PFSK-1 (cell line): Measurements from ENCODE around the gene AHCYL1.

ENCODE experiments used
- FOXP2 ChIP-seq: optimal IDR thresholded peaks from 2 replicates; pipeline ENCODE3; 2011; ENCODE audit warnings: borderline replicate concordance, control low read depth, inconsistent platforms; ENCODE audit not compliant: insufficient read depth; ENCODE audit errors: extremely low read length, extremely low read depth
- POLR2AphosphoS5 ChIP-seq: IDR thresholded peaks from 2 replicates; pipeline ENCODE4 v1.6.1; 2012; ENCODE audit warnings: low read depth, mild to moderate bottlenecking, control low read depth, low read length, moderate library complexity
- REST ChIP-seq, 2 experiments: IDR thresholded peaks; 2 replicates each; pipeline versions ENCODE4 v1.6.1 to v1.8.0; 2011 to 2012; ENCODE audit warnings: low read depth in 2 of 2, low read length in 2 of 2, control low read depth in 1 of 2, inconsistent platforms in 1 of 2, mild to moderate bottlenecking in 1 of 2, moderate library complexity in 1 of 2; ENCODE audit not compliant: insufficient read depth in 1 of 2
- SIN3A ChIP-seq: IDR thresholded peaks from 2 replicates; pipeline ENCODE4 v1.6.1; 2012; ENCODE audit warnings: mild to moderate bottlenecking, low read length, moderate library complexity, borderline replicate concordance; ENCODE audit not compliant: insufficient read depth
- TAF1 ChIP-seq: IDR thresholded peaks from 2 replicates; pipeline ENCODE4 v1.6.1; 2012; ENCODE audit warnings: low read length, control low read depth, borderline replicate concordance; ENCODE audit not compliant: insufficient read depth

AHCYL1 gene

GRCh38 chr1:110056285-110056683 is 71.7 kb downstream of the AHCYL1 start:
- TF ChIP-seq TAF1 (no peak), POLR2AphosphoS5 (no peak), FOXP2 (no peak), SIN3A (no peak), REST (IDR thresholded peaks at IDR 0.05; ENCODE audit: insufficient read depth in 1 of 2, low read depth in 2 of 2, low read length in 2 of 2) (no peak)

- TF ChIP-seq TAF1 (no peak), POLR2AphosphoS5 (no peak), SIN3A (no peak), FOXP2 (no peak), REST (IDR thresholded peaks at IDR 0.05; ENCODE audit: insufficient read depth in 1 of 2, low read depth in 2 of 2, low read length in 2 of 2) (no peak)
Observed at GRCh38 chr1:110056776-110057175, 72.2 kb downstream of the AHCYL1 start.

GRCh38 chr1:110057963-110058518 is 73.5 kb downstream of the AHCYL1 start:
- no peak for TF ChIP-seq REST (IDR thresholded peaks at IDR 0.05; ENCODE audit: insufficient read depth in 1 of 2, low read depth in 2 of 2, low read length in 2 of 2)
- peak; percentile 12 for TF ChIP-seq FOXP2

GRCh38 chr1:110058591-110058990 is 74.0 kb downstream of the AHCYL1 start:
- TF ChIP-seq REST (IDR thresholded peaks at IDR 0.05; ENCODE audit: insufficient read depth in 1 of 2, low read depth in 2 of 2, low read length in 2 of 2): no peak
- TF ChIP-seq POLR2AphosphoS5: no peak

GRCh38 chr1:110059133-110059863 is 74.7 kb downstream of the AHCYL1 start:
- TF ChIP-seq SIN3A (no peak), FOXP2 (no peak), POLR2AphosphoS5 (no peak), REST (IDR thresholded peaks at IDR 0.05; ENCODE audit: insufficient read depth in 1 of 2, low read depth in 2 of 2, low read length in 2 of 2) (no peak), TAF1 (no peak)
